Psoas muscle (tissue), 8 donors: Measurements from ENCODE around the gene CACNA1C. TPM values are rescaled to one million over a fixed set of nuclear protein-coding genes. Genes with fewer than 3 reads are reported as not detected.
"Not testable (repeated sequence)": the region's sequence is repeated elsewhere in the genome, so short reads cannot be mapped to it uniquely, and the experiment has no call there.

Experiments used
- ATAC-seq, 4 donors: fragments of 200-7000 bp; cut with Tn5 transposase; one replicate each; pipeline ENCODE4 v1.9.1; 2020; ENCODE audit warnings: moderate library complexity in 3 of 4, mild to moderate bottlenecking in 2 of 4
- DNase-seq, 2 donors: peaks; one replicate each; pipeline ENCODE4 v3.0.0-alpha.2; 2020
- H3K27ac ChIP-seq: fragments of 200-600 bp; one replicate; pipeline ENCODE4 v1.8.0; 2022
- H3K27me3 ChIP-seq, 3 donors: fragments of 200-600 bp in 1 of 3; one replicate each; pipeline versions ENCODE4 v1.6.1 to v1.8.0; 2013 to 2022; ENCODE audit warnings: low read length in 2 of 3, mild to moderate bottlenecking in 2 of 3, moderate library complexity in 1 of 3; ENCODE audit not compliant: insufficient read depth in 3 of 3
- H3K36me3 ChIP-seq, 2 donors: fragments of 200-600 bp in 1 of 2; one replicate each; pipeline versions ENCODE4 v1.6.1 to v1.8.0; 2013 to 2022; ENCODE audit warnings: low read depth in 1 of 2, mild to moderate bottlenecking in 1 of 2, moderate library complexity in 1 of 2; ENCODE audit not compliant: insufficient read depth in 1 of 2
- H3K4me1 ChIP-seq: fragments of 200-600 bp; one replicate; pipeline ENCODE4 v1.8.0; 2022
- H3K4me3 ChIP-seq: fragments of 200-600 bp; one replicate; pipeline ENCODE4 v1.8.0; 2022; ENCODE audit warnings: mild to moderate bottlenecking
- H3K9me3 ChIP-seq: fragments of 200-600 bp; one replicate; pipeline ENCODE4 v1.8.0; 2022
- WGBS, 3 donors: extraction: QIAGEN DNeasy Blood & Tissue Kit; methylation state at CpG; one replicate each; pipeline versions ENCODE4 v1.1.6 to v1.1.7; 2013; 5-methylcytosine and 5-hydroxymethylcytosine counted together
- intact Hi-C, 2 donors: fragments of 100-400 bp; cut with DNase I; formaldehyde crosslinking; loops; one replicate each; pipeline versions ENCODE4 v1.11.0 to v1.14.2; 2022
- polyA plus RNA-seq, 3 donors: library from polyadenylated mRNA; stranded (reverse); fragments of 200-250 nt; gene quantifications; one replicate each; pipeline ENCODE4 v1.2.3, GENCODE V29; 2013
- total RNA-seq, 4 donors: library from RNA; stranded (reverse); fragmentation: NEBNext Ultra II Directional in 2 of 4; extraction: Animal tissue kit (Norgen Biotek cat#: 25700) in 2 of 4; gene quantifications; one replicate each; pipeline versions ENCODE4 v1.2.1 to v1.2.4, GENCODE V29; 2021 to 2023
- TF ChIP-seq, protein P1 (sequence below): fragments of 200-600 bp; IDR thresholded peaks from one replicate; pipeline ENCODE4 v1.8.0; 2022; ENCODE audit warnings: antibody characterized with exemption
- donor health status: healthy with polysubstance abuse.
- donor health status: DM: no; HTN: no; CAD: no; lungs with moderate emphysema.
- donor health status: Bipolar disorder and iron deficiency.
- donor health status: healthy.
- donor health status: DM: yes; HTN: yes; CAD: no.
- donor health status: DM: no; HTN: no; CAD: no.
- donor health status: DM: no; HTN: no; CAD: no.
- donor health status: DM: yes; HTN: yes; CAD: no.

Gene CACNA1C
- total and polyA plus RNA-seq, 7 donors: 0.26 to 2.9 (median 0.95) TPM

DNA sequence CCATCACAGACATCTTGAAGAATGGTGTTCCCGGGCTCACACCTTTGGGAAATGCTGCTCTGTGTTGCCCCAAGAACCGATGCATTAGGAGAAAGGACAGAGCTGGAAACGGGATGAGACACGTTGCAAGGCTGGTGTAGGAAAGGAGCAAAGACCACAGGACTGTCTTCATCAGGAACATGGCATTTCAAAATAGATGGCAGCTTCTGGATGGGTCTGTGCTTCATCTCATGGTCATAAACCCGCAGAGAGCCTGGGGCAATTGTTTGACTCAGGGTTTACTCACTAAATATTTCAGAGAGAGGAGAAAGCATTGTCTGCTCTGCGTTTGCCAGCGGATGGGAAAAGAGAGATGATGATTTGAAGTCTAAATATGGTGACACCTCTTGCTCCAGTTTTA lies 76.3 kb downstream of the CACNA1C start:
- TF ChIP-seq, protein P1, sequence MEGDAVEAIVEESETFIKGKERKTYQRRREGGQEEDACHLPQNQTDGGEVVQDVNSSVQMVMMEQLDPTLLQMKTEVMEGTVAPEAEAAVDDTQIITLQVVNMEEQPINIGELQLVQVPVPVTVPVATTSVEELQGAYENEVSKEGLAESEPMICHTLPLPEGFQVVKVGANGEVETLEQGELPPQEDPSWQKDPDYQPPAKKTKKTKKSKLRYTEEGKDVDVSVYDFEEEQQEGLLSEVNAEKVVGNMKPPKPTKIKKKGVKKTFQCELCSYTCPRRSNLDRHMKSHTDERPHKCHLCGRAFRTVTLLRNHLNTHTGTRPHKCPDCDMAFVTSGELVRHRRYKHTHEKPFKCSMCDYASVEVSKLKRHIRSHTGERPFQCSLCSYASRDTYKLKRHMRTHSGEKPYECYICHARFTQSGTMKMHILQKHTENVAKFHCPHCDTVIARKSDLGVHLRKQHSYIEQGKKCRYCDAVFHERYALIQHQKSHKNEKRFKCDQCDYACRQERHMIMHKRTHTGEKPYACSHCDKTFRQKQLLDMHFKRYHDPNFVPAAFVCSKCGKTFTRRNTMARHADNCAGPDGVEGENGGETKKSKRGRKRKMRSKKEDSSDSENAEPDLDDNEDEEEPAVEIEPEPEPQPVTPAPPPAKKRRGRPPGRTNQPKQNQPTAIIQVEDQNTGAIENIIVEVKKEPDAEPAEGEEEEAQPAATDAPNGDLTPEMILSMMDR: no peak
- Histone ChIP-seq H3K36me3 (no peaks in the 10 kb centered on the region), H3K27ac (no peak overlapping the region), H3K4me3 (no peak overlapping the region), H3K9me3 (no peaks in the 10 kb centered on the region), H3K4me1 (no peaks in the 10 kb centered on the region), H3K27me3 (peaks cover 0 to 3% (median 0%) of the 10 kb centered on the region in 3 donors)
- intact Hi-C loops: no loop called here
- DNase-seq (no peak), ATAC-seq (no peak)
- 82 to 83% (median 82%) methylated on average over 7 of the region's 7 CpGs for WGBS, 3 donors

GRCh38 chr12:2135661-2136418 lies 83.1 kb downstream of the CACNA1C start:
- H3K27ac ChIP-seq, H3K4me1 ChIP-seq, DNase-seq, ATAC-seq, intact Hi-C loops, H3K4me3 ChIP-seq, H3K27me3 ChIP-seq, H3K9me3 ChIP-seq, H3K36me3 ChIP-seq: not testable (repeated sequence)
- 70 to 100% (median 73%) methylated on average over 13 to 27 of the region's 37 CpGs for WGBS, 3 donors

DNA sequence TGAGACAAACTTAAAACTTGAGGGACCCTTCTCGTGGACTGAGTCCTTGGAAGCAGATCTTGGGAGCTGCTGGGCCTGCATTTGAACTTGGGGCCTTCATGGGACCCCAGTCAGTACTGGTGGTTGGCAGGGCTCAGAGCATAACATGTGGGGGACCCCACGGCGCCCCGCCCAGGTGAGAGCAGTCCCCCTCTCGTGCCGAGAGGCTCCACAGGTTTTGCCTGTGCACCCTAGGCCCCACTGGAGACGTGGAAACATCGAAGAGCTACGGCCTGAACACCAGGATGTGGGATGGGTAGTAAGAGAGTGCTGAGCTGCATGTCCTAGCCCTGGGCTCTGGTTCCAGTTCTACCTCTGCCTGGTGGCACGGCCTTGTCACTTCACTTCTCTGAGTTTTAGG lies 84.1 kb downstream of the CACNA1C start:
- 90 to 96% (median 93%) methylated on average over 10 of the region's 10 CpGs for WGBS, 3 donors
- Histone ChIP-seq H3K27me3 (no peaks in the 10 kb centered on the region), H3K36me3 (no peaks in the 10 kb centered on the region), H3K9me3 (no peaks in the 10 kb centered on the region), H3K27ac (no peak overlapping the region), H3K4me3 (no peak overlapping the region), H3K4me1 (no peaks in the 10 kb centered on the region)
- no peak for ATAC-seq
- DNase-seq: no peak
- intact Hi-C loops: no loop called here
- TF ChIP-seq, protein P1: no peak

GRCh38 chr12:2137711-2138110 lies 84.9 kb downstream of the CACNA1C start:
- Histone ChIP-seq H3K4me1 (no peaks in the 10 kb centered on the region), H3K27me3 (no peaks in the 10 kb centered on the region), H3K9me3 (no peaks in the 10 kb centered on the region), H3K4me3 (no peak overlapping the region), H3K27ac (no peak overlapping the region), H3K36me3 (no peaks in the 10 kb centered on the region)
- ATAC-seq (no peak), DNase-seq (no peak)
- intact Hi-C loops: no loop called here
- TF ChIP-seq, protein P1: no peak
- 69 to 80% (median 71%) methylated on average over 9 to 10 of the region's 10 CpGs for WGBS, 3 donors

DNA sequence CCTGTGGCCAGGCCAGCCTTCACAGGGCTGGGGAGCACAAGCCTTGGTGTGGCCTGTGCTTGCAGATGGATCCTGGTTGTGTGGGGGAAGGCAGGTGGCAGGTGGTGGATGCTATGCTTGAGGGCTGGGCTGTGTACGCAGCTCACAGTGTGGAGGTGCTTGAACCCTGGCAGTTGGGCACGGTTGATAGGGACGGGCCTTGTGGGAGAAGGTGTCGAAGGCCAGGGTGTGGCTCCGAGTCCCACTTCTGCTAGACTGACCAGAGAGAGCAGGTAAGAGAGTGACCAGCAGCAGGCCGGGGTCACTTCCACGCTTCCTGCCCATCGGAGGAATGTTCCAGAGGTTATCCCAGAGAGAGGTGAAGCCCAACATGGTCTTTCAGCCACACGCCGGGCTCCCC lies 85.5 kb downstream of the CACNA1C start:
- no peak for DNase-seq
- Histone ChIP-seq H3K27me3 (no peaks in the 10 kb centered on the region), H3K4me1 (no peaks in the 10 kb centered on the region), H3K9me3 (no peaks in the 10 kb centered on the region), H3K4me3 (no peak overlapping the region), H3K36me3 (no peaks in the 10 kb centered on the region), H3K27ac (no peak overlapping the region)
- intact Hi-C loops: no loop called here
- ATAC-seq: no peak
- WGBS, 3 donors: 94 to 95% (median 95%) methylated on average over 10 of the region's 10 CpGs
- TF ChIP-seq, protein P1: no peak
